HEK293 (cell line): ENCODE measurements around the gene FSCN2.

Experiments used
- FEZF1 ChIP-seq: fragments of 450-650 bp; formaldehyde crosslinking; IDR thresholded peaks from 2 replicates; pipeline ENCODE4 v1.5.1; 2016; ENCODE audit warnings: missing biosample characterization, missing genetic modification characterization
- HIC1 ChIP-seq: fragments of 450-650 bp; formaldehyde crosslinking; IDR thresholded peaks from 2 replicates; pipeline ENCODE4 v1.5.1; 2016; ENCODE audit warnings: missing biosample characterization, missing genetic modification characterization
- KLF17 ChIP-seq: fragments of 450-650 bp; formaldehyde crosslinking; IDR thresholded peaks from 2 replicates; pipeline ENCODE4 v1.5.1; 2016; ENCODE audit warnings: missing biosample characterization, missing genetic modification characterization
- SCRT1 ChIP-seq: fragments of 450-650 bp; formaldehyde crosslinking; IDR thresholded peaks from 2 replicates; pipeline ENCODE4 v1.5.1; 2016; ENCODE audit warnings: missing biosample characterization, missing genetic modification characterization, borderline replicate concordance
- SCRT2 ChIP-seq: fragments of 450-650 bp; formaldehyde crosslinking; IDR thresholded peaks from 2 replicates; pipeline ENCODE4 v1.5.1; 2016; ENCODE audit warnings: missing biosample characterization, missing genetic modification characterization
- ZBTB17 ChIP-seq: fragments of 450-650 bp; formaldehyde crosslinking; IDR thresholded peaks from 2 replicates; pipeline ENCODE4 v1.5.1; 2016; ENCODE audit warnings: missing biosample characterization, missing genetic modification characterization
- ZBTB48 ChIP-seq: fragments of 450-650 bp; formaldehyde crosslinking; IDR thresholded peaks from 2 replicates; pipeline ENCODE4 v1.5.1; 2016; ENCODE audit warnings: missing biosample characterization, missing genetic modification characterization
- ZNF112 ChIP-seq: fragments of 450-650 bp; formaldehyde crosslinking; IDR thresholded peaks from 2 replicates; pipeline ENCODE4 v1.5.0; 2017; ENCODE audit warnings: missing biosample characterization, missing genetic modification characterization
- ZNF157 ChIP-seq: fragments of 450-650 bp; formaldehyde crosslinking; IDR thresholded peaks from 2 replicates; pipeline ENCODE4 v1.5.1; 2016; ENCODE audit warnings: missing biosample characterization, missing genetic modification characterization
- ZNF184 ChIP-seq: fragments of 450-650 bp; IDR thresholded peaks from 2 replicates; pipeline ENCODE4 v1.5.1; 2018; ENCODE audit warnings: missing biosample characterization, mild to moderate bottlenecking, missing genetic modification characterization
- ZNF214 ChIP-seq: fragments of 450-650 bp; formaldehyde crosslinking; IDR thresholded peaks from 2 replicates; pipeline ENCODE4 v1.5.1; 2017; ENCODE audit warnings: missing biosample characterization, mild to moderate bottlenecking, missing genetic modification characterization, borderline replicate concordance
- ZNF26 ChIP-seq: fragments of 450-650 bp; formaldehyde crosslinking; IDR thresholded peaks from 2 replicates; pipeline ENCODE4 v1.5.1; 2016; ENCODE audit warnings: missing biosample characterization, missing genetic modification characterization
- ZNF280D ChIP-seq: fragments of 450-650 bp; formaldehyde crosslinking; IDR thresholded peaks from 2 replicates; pipeline ENCODE4 v1.5.1; 2016; ENCODE audit warnings: missing biosample characterization, missing genetic modification characterization
- ZNF311 ChIP-seq: fragments of 450-650 bp; formaldehyde crosslinking; IDR thresholded peaks from 2 replicates; pipeline ENCODE4 v1.5.1; 2017; ENCODE audit warnings: missing biosample characterization, missing genetic modification characterization, borderline replicate concordance
- ZNF391 ChIP-seq: fragments of 450-650 bp; formaldehyde crosslinking; IDR thresholded peaks from 2 replicates; pipeline ENCODE4 v1.5.1; 2016; ENCODE audit warnings: low read depth, missing biosample characterization, missing genetic modification characterization, borderline replicate concordance
- ZNF404 ChIP-seq: fragments of 450-650 bp; formaldehyde crosslinking; IDR thresholded peaks from 2 replicates; pipeline ENCODE4 v1.5.1; 2017; ENCODE audit warnings: missing biosample characterization, missing genetic modification characterization
- ZNF433 ChIP-seq: fragments of 450-650 bp; formaldehyde crosslinking; IDR thresholded peaks from 2 replicates; pipeline ENCODE4 v1.5.1; 2016; ENCODE audit warnings: missing biosample characterization, missing genetic modification characterization, low read depth
- ZNF48 ChIP-seq: fragments of 450-650 bp; formaldehyde crosslinking; IDR thresholded peaks from 2 replicates; pipeline ENCODE4 v1.5.1; 2016; ENCODE audit warnings: missing biosample characterization, missing genetic modification characterization
- ZNF549 ChIP-seq: fragments of 450-650 bp; IDR thresholded peaks from 2 replicates; pipeline ENCODE4 v1.5.1; 2018; ENCODE audit warnings: missing biosample characterization, missing genetic modification characterization, mild to moderate bottlenecking, inconsistent platforms, moderate library complexity
- ZNF555 ChIP-seq: fragments of 450-650 bp; formaldehyde crosslinking; conservative IDR thresholded peaks from 2 replicates; pipeline ENCODE4 v1.5.1; 2017; ENCODE audit warnings: missing biosample characterization, mild to moderate bottlenecking, missing genetic modification characterization, inconsistent platforms
- ZSCAN18 ChIP-seq: fragments of 450-650 bp; formaldehyde crosslinking; IDR thresholded peaks from 2 replicates; pipeline ENCODE4 v1.5.1; 2016; ENCODE audit warnings: missing biosample characterization, missing genetic modification characterization
- TF ChIP-seq, protein P1 (sequence below): fragments of 450-650 bp; formaldehyde crosslinking; IDR thresholded peaks from 2 replicates; pipeline ENCODE4 v1.5.1; 2016; ENCODE audit warnings: missing biosample characterization, missing genetic modification characterization
- TF ChIP-seq, protein P2 (sequence below): fragments of 450-650 bp; formaldehyde crosslinking; IDR thresholded peaks from 2 replicates; pipeline ENCODE4 v1.5.1; 2016; ENCODE audit warnings: missing biosample characterization, missing genetic modification characterization
- TF ChIP-seq, protein P3 (sequence below): fragments of 450-650 bp; formaldehyde crosslinking; IDR thresholded peaks from 2 replicates; pipeline ENCODE4; 2016; ENCODE audit warnings: missing biosample characterization, missing genetic modification characterization

The FSCN2 gene

GRCh38 chr17:81487487-81488275 is 40.5 kb upstream of the FSCN2 start (continued):
- TF ChIP-seq SCRT1 (tag by site-specific recombination) (no peak), ZNF280D (tag by site-specific recombination) (no peak), ZNF555 (tag by site-specific recombination) (no peak), ZNF404 (no peak), ZNF157 (tag by site-specific recombination) (no peak), ZBTB17 (tag by site-specific recombination) (no peak), ZNF391 (tag by site-specific recombination) (0 out of 2 replicates have a peak, but pooled peaks have one; percentile 68), FEZF1 (tag by site-specific recombination) (no peak; the same call in 1 of the 2 replicates), KLF17 (tag by site-specific recombination) (peak; percentile 20; the same call in 1 of the 2 replicates), ZNF549 (tag by site-specific recombination) (no peak), SCRT2 (tag by site-specific recombination) (peak; percentile 35; the same call in 1 of the 2 replicates), ZNF112 (tag by site-specific recombination) (no peak), ZNF311 (tag by site-specific recombination) (no peak), ZNF214 (tag by site-specific recombination) (no peak), HIC1 (tag by site-specific recombination) (no peak), ZNF433 (tag by site-specific recombination) (no peak), ZBTB48 (tag by site-specific recombination) (no peak; the same call in 1 of the 2 replicates), ZNF26 (tag by site-specific recombination) (no peak), ZSCAN18 (tag by site-specific recombination) (no peak), ZNF184 (tag by site-specific recombination) (no peak), ZNF48 (tag by site-specific recombination) (no peak)
- TF ChIP-seq, protein P1, sequence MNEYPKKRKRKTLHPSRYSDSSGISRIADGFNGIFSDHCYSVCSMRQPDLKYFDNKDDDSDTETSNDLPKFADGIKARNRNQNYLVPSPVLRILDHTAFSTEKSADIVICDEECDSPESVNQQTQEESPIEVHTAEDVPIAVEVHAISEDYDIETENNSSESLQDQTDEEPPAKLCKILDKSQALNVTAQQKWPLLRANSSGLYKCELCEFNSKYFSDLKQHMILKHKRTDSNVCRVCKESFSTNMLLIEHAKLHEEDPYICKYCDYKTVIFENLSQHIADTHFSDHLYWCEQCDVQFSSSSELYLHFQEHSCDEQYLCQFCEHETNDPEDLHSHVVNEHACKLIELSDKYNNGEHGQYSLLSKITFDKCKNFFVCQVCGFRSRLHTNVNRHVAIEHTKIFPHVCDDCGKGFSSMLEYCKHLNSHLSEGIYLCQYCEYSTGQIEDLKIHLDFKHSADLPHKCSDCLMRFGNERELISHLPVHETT (tag by site-specific recombination), result no peak
- TF ChIP-seq, protein P2, sequence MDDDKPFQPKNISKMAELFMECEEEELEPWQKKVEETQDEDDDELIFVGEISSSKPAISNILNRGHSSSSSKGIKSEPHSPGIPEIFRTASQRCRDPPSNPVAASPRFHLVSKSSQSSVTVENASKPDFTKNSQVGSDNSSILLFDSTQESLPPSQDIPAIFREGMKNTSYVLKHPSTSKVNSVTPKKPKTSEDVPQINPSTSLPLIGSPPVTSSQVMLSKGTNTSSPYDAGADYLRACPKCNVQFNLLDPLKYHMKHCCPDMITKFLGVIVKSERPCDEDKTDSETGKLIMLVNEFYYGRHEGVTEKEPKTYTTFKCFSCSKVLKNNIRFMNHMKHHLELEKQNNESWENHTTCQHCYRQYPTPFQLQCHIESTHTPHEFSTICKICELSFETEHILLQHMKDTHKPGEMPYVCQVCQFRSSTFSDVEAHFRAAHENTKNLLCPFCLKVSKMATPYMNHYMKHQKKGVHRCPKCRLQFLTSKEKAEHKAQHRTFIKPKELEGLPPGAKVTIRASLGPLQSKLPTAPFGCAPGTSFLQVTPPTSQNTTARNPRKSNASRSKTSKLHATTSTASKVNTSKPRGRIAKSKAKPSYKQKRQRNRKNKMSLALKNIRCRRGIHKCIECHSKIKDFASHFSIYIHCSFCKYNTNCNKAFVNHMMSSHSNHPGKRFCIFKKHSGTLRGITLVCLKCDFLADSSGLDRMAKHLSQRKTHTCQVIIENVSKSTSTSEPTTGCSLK, result no peak
- TF ChIP-seq, protein P3, sequence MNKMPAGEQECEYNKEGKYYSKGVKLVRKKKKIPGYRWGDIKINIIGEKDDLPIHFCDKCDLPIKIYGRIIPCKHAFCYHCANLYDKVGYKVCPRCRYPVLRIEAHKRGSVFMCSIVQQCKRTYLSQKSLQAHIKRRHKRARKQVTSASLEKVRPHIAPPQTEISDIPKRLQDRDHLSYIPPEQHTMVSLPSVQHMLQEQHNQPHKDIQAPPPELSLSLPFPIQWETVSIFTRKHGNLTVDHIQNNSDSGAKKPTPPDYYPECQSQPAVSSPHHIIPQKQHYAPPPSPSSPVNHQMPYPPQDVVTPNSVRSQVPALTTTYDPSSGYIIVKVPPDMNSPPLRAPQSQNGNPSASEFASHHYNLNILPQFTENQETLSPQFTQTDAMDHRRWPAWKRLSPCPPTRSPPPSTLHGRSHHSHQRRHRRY (tag by site-specific recombination), result no peak
